NCI-H526 (cell line): ENCODE measurements around the gene PDE7B.
"Not testable (repeated sequence)": the region's sequence is repeated elsewhere in the genome, so short reads cannot be mapped to it uniquely, and the experiment has no call there.

Source experiments
- DNase-seq, 2 experiments: peaks; one replicate each; lab custom pipeline; 2025; lab: John Stamatoyannopoulos, UW

PDE7B gene

DNA sequence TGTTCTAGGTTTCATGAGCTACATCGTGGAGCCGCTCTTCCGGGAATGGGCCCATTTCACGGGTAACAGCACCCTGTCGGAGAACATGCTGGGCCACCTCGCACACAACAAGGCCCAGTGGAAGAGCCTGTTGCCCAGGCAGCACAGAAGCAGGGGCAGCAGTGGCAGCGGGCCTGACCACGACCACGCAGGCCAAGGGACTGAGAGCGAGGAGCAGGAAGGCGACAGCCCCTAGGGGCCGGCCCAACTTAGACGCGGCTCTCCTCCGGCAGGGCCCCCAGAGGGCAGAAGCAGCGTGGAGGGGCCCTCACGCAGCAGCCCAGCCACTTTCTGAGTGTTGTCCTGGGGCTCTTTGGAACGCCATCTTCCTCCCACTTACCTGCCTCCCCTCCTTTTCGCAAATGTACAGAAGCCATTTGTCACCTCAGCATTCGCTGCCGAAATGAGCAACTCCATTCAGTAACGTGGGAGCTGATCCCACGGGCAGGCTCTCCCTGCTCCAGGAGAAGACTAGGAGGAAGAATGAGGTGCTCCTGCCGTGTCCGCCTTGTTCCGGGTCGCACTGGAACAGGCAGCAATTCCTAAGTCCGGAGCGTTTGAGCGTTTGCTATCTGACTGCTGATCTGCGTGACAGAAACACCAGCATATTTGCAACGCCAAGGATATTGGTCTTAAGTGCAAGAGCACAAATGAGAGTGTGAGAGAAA, 340.3 kb downstream of the PDE7B start:
- no peak for DNase-seq

DNA sequence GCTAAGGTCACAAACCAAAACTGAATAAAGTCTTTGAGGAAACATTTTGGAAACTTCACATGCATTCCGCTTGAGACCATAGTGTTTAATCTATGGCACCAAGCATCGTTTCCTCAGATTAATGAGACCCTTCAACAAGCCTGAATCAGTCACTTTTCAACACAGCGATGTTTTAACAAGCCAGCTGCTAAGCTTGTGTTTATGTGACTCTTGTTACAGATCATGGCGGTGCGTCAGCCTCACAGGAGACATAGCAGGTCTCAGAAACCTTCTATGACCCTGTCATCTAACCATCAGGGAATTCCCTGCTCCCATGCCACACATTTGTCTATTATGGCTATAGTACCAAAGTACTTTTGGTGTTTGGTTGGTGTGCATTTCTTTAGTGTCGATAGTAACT, 341.4 kb downstream of the PDE7B start:
- DNase-seq: no peak

DNA sequence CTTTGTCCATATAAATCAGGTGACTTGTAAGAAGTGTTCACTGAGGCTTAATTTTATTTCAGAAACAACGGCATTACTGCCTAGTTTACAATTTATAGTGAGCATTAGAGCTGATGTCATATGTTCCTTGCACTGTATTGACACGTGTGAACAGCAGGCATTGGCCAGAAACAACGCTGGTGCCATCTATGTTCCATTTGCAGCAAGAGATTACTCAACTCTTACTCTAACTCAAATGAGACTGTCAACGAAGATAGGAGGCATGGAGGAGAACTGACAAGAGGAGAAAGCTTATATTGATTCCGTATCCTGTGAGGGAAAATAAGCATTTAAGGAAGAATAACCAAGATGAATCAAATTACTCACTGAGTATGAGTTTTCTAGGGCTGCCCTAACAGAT, 350.2 kb downstream of the PDE7B start:
- DNase-seq: no peak

DNA sequence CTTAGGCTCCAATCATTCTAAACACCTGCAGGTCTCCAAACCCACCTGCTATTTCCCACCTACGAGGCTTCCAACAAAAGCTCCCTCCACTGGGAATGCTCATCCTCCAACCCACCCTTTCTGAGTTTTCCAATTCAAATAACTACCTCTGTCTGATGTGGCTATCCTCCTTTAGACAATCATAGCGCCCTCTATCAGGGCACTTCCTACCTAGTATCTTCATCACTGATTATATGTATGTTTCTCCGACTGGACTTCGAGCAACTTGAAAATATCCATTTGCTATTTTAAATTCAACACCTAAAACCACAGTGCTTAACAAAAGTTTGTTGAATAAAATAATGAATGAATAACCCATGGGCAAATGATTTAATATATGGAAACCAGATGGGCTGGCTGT, 357.3 kb downstream of the PDE7B start:
- peak in 1 of 2 experiments; percentile 2 for DNase-seq

DNA sequence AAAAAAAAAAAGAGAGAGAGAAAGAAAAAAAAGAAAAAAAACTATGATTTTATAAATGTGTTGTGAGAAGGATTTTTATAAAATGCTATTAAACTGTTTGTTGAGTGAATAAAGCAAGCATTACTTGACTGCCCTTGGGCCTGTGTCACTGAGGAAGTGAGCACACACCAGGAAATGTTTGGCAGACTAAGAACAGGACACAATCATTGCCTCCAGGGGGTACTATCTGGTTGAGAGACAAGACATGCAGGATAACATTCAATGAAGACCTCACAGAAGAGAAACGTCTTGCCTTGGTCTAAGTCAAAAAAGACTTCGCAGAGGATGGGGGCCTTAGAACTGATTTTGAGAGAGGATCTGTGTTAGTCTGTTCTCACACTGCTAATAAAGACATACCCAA, 358.0 kb downstream of the PDE7B start:
- no peak for DNase-seq

DNA sequence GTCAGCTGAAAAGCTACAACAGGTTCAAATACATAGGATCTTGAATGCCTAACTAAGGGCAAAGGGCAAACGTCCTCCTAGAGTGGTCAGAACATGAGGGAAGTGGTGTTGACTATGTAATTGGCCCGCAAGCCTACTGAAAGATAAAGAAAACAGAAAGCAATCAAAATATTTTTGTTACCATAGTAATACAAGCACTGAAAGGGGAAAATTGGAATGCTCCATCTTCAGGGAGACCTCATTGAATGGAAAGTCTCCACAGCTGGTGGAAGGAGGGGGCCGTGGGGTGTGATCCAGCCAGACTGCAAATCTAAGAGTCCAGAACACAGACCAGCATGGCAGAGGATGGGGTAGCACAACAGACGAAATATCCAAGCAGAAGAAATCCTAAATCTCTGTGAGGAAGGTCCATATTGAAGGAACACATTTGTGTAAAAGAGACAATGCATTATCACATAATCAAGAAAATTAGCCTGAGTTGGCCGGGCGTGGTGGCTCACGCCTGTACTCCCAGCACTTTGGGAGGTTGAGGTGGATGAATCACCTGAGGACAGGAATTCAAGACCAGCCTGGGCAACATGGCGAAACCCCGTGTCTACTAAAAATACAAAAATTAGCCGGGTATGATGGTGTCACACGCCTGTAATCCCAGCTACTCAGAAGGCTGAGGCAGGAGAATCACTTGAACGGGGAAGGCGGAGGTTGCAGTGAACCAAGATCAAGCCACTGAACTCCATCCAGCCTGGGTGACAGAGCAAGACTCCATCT, 359.1 kb downstream of the PDE7B start:
- no peak for DNase-seq

DNA sequence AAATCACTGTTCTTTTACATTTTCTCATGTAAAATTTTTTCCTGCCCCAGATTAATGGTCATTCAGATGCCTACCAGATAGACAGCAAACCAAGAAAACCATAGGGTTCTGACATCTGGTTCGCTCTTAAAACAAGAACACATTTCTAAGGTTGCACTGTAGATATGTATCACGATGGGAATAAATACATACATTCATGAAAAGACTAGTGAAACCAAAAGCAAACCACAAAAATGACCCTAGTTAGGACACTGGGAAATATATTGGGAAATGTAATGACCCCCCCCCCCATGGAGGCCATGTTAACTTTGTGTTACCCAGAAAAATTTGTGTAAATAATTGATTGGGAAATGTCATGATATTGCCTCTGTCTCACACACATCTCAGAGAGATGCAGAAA, 361.1 kb downstream of the PDE7B start:
- DNase-seq: no peak

DNA sequence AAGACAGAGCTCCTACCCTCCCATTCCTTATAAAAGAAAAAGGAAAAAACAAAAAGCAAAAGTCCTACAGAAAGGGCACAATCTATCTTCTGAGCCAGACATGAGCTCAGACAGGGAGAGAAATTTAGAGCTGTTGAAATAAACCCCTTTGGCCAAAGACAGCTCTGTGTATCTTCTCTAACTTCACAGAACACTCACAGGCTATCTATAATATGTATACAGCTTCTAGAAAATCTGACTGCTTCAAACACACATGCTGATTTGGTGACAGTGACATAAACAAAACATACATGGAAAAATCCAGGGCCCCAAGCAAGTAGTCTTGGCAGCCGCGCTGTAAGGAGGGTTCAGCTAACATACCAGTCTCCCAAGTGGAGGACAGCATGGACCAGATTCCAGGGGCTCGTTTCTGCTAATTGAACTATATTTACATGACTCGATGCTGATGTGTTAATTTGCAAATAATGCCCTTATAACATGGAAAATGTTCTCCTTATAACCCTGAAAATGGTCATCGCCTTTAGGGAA, 361.6 kb downstream of the PDE7B start:
- DNase-seq: no peak

DNA sequence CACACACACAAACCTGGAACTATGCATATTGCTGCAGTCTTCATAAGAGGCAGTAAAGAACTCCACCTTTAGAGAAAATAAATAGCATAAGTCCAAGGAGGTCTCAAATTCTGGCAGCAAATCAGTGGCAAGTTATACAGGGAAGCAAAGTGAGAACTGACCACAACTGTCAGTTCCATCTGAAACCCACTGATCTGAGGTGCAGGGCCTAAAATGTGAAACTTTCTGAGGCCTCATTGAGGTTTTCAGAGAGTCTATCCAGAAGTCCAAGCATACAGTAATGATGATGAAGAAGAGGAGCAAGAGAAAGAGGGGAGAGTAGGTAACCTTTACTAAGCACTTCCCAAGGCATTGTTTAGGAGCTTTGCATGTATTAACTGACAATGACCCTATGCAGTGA, 362.4 kb downstream of the PDE7B start:
- DNase-seq: no peak

DNA sequence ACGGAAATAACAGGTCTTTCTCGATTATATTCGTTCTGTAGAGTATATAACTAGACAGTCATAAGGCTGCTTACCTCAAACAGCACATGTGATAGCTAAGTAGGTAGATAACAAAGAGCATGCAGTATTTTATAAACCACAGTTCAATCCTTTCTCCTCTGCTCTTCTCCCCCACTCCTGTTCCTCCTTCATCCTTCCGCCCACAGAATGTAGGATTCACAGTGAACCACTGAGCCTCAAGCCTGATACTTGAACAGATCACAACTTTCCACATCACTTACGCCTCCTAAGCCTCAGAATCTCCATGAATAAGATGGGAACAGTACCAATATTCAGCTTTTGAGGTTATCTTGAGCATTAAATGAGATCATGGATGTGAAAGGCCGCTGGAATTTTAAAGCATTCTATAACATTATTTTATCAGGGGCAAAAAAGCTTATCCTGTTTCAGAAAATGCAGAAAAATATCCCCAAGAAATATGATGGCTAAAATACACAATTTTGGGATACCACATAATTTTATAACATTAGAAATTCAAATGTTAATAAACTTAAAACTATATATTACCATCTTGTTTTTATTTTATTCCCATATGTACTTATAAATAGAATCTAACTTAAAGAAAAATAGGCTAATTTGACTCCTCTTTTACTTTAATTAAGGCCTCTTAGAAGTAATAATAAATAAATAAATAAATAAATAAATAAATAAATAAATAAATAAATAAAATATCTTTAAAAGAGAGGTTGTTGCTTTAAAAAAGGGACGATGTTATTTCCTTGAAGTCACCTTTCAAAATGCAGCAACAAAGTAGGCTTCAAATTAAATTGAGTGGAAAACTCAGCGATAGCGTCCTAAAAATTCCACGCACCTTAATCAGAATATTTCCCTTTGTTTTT, 365.3 kb downstream of the PDE7B start:
- DNase-seq: no peak

DNA sequence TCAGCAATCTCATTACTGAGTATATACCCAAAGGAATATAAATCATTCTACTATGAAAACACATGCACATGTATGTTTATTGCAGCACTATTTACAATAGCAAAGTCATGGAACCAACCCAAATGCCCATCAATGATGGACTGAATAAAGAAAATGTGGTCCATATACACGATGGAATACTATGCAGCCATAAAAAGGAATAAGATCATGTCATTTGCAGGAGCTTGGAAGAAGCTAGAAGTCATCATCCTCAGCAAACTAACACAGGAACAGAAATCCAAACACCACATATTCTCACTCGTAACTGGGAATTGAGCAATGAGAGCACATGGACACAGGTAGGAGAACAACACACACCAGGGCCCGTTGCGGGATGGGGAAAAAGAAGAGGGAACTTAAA, 373.5 kb downstream of the PDE7B start:
- DNase-seq: not testable (repeated sequence)

DNA sequence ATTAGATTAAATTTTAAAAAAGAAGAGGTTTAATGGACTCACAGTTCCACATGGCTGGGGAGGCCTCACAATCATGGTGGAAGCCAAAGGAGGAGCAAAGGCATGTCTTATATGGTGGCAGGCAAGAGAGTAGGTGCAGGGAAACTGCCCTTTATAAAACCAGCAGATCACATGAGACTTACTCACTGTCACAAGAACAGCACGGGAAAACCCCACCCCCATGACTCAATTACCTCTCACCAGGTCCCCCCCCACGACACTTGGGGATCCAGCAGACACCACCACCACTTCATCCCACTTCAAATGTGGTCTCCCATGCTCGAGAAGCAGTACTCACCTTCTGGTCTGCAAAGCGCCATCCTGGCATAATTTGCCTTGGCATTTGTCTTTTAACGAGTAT, 374.0 kb downstream of the PDE7B start:
- DNase-seq: no peak

DNA sequence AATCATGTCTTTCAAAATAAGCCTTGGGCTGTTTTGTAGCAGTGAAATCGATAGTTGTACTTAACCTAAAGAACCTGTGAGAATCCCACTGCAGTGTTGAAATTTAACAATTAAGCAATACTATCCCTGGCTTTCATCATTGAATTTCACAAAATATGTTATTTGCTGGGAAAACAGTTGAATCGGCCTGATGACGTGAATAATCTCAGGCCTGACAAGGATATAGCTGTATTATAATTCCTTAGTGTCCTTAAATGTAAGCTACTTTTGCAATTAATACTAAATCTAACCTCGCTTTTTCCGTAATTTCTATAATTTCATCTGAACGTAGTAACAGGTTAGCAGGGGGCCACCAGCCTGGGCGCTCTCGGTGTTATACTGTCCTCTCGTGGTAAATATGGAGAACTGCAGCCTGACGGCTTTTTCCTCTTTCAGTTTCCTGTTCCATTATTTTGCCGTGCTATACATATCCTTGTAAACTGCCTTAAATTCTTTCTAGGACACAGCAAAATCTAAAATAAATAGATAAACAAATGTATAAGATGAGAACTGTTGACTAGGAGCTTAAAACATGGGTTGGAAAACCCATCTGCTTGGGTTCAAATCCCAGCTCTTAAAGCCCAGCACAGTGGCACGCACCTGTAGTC, 374.6 kb downstream of the PDE7B start:
- DNase-seq: peak; percentile 2 to 57

DNA sequence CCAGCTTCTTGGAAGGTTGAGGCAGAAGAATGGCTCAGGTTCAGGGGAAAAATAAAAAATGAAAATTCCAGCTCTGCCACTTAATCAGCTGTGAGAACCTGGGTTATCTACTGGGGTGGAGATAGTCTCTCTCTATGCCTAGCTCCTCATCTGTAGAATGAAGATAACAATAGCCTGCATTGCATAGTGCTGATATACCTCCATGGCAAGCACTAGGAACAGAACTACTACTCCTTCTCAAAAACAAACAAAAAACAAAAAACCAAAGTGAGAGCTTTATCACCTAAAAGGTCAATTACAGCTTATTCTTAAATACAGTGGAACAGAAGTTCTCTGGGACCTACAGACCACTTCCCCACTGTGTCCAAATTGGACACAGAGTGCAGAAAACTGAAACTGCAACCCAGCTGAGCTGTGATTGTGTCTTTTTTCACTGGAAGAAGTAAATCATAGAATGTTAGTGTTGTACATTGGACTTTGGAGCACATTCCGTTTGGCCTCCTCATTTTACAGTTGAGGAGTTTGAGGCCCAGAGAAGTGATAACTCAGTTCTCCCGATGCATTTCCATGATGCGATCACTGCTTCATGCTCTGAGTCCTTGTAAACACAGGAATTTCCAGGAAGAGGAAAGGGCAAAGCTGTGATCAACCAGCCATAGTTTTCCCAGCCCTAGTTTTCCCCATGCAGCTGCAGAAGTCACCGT, 375.3 kb downstream of the PDE7B start:
- no peak for DNase-seq

DNA sequence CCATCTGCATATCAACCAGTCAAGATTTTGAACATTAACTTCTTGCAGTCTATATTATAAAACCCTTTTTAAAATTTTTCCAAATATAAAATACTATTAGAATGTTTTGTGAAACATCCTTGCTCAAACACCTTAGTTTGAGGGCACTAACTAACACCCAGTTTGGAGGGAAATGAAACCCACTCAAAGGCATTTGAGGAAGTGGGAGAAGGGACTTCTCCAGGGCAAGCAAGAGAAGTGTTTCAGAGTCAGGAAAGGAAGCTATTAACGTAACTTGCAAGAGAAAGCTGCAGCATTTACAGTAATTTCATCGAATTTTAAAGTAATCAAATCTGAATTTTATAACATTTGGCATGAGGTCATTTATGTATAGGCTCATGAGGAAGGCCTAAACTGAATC, 377.3 kb downstream of the PDE7B start:
- DNase-seq: no peak

DNA sequence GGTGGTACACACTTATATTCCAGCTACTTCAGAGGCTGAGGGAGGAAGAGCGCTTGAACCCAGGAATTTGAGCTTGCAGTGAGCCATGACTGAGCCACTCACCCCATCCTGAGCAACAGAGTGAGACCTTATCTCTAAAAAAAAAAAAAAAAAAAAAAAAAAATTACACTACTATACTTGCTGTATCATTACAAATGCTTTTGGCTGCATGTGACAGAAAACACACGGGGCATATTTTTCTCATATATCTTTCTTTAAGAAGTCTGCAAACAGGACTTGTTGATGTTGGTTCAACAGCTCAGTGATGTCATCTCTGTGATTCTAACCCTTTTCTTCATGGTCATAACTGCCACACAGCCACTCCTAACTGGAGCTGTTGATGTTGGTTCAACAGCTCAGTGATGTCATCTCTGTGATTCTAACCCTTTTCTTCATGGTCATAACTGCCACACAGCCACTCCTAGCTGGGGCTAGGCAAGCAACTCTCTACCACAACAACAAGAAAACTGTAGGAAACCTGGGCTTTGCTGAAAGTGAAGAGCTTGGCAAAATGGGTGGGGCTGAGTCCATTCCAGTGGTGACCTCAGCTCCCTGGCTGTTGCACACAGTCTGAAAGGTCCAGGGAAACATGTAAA, 378.8 kb downstream of the PDE7B start:
- no peak for DNase-seq

DNA sequence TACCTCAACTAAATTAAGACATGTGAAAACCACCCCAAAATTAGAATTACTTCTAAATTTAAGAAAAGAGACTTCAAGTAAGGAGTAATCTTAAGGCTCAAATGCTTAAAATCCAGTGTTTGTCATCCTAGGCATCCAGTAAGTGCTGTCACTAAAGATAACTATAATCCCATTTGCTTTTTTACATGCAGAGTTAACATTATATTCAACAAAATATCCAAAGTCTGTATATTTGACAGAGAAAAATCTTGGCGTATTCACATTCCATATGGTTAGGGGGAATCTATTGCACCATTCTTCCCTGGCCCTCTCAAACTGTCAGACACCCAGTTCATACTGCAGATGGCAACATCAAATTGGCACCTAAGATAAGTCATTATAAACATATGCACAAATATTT, 381.2 kb downstream of the PDE7B start:
- DNase-seq: no peak

DNA sequence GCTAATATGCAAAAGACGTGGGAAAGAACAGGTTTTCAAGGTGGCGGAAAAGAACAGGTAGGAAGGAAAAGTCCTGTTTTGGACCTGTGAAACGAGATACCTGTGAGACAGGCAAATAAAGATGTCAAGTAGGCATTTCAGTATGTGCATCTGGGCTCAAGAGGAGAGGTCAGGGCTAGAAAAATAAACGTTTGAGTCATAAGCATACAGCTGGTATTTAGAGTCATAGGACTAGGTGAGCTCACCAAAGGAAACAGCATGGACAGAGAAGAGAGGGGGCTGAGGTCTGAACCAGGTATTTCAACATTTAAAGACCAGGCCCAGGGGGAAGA, 383.7 kb downstream of the PDE7B start:
- DNase-seq: peak; percentile 81 to 85

DNA sequence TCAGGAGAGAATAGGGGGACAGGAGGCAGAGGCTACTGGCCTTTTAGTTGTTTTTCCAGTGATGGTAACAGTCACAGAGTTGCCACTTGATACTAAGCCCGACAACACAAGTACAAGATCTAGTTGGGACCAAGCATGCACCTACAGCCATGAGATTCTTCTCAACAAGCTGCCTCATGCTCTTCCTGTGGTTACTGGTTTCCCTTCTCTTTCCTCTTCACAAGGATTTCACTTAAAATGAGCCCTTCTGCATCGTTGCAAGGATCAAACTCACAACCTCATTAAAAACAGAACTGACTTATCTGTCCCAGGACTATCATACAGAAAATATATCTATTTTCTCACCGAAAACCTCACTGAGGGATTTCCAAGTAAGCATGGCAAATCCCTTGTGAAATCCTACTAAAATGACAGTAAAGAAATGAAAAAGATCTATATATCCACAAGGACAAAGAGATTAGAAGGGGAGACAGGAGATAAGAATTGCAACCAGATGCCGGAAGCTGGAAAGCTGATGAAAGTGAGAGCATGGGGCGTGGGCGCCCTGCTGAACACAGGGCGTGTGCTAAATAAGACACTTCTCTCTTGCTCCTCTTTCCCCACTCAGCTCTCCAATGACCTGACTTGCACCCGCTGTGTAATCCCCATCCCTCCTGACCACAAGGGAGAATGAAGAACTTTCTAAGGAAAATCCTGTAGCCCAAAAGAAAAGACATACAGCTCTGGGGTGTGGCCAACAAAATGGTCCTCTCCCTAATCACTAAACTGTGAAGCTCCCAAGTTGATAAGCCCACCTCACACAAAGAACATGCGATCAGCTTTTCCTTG, 385.2 kb downstream of the PDE7B start:
- DNase-seq: no peak

DNA sequence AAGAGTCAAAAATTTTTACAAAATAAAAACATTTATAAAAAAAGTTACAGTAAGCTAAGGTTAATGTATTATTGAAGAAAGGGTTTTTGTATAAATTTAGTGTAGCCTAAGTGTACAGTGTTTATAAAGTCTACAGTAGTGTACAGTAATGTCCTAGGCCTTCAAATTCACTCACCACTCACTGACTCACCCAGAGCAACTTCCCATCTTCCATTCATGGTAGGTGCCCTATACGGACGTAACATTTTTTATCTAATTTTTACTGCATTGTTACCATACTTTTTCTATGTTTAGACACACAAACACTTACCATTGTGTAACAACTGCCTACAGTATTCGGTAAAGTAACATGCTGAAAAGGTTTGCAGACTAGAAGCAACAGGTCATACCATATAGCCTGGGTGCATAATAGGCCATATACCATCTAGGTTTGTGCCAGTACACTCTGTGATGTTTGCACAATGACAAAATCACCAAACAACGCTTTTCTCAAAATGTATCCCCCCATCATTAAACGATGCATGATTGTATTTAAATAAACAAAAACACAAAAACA, 392.6 kb downstream of the PDE7B start:
- DNase-seq: no peak
